ENCODE data around the gene FAM98B.

FAM98B gene

GRCh38 chr15:38525489-38525888 lies 71.6 kb downstream of the FAM98B start:
- POLR2A ChIA-PET: no interaction called here
- Histone ChIP-seq H3K27ac (ENCODE audit: extremely low read depth, low read depth, low read length) (no peak overlapping the region), H3K4me1 (ENCODE audit: control insufficient read depth, insufficient read depth, low read length) (no peaks in the 10 kb centered on the region), H3K9me3 (ENCODE audit: control insufficient read depth, insufficient read depth, low read depth, low read length) (no peaks in the 10 kb centered on the region), H3K36me3 (ENCODE audit: control insufficient read depth in 2 of 2, insufficient read depth in 1 of 2, low read length in 2 of 2) (no peaks in the 10 kb centered on the region), H3K4me3 (ENCODE audit: low read depth, low read length) (no peak overlapping the region)
- CTCF ChIA-PET: interaction anchor here (0.5 to 0.9 kb wide), 3 partner anchors 162 to 645 kb away, joined by 3 read pairs; no protein-coding TSS in a partner anchor
- TF ChIP-seq ZNF202 (tag by site-specific recombination; IDR thresholded peaks at IDR 0.05; ENCODE audit: borderline replicate concordance): no peak
- no peak for TF ChIP-seq ZNF747 (tag by site-specific recombination; IDR thresholded peaks at IDR 0.05)
- TF ChIP-seq KLF17 (tag by site-specific recombination; IDR thresholded peaks at IDR 0.05): no peak
- TF ChIP-seq ZNF24 (tag by site-specific recombination; IDR thresholded peaks at IDR 0.05): no peak
- no peak for TF ChIP-seq ZXDB (tag by site-specific recombination; IDR thresholded peaks at IDR 0.05)
- no peak for TF ChIP-seq ZNF792 (tag by site-specific recombination; IDR thresholded peaks at IDR 0.05)
- no peak for TF ChIP-seq ZNF624 (tag by site-specific recombination; IDR thresholded peaks at IDR 0.05)
- TF ChIP-seq ZNF530 (tag by site-specific recombination; IDR thresholded peaks at IDR 0.05; ENCODE audit: low read depth): no peak
- no peak for TF ChIP-seq KLF1 (tag by site-specific recombination; IDR thresholded peaks at IDR 0.05)
- TF ChIP-seq ZNF248 (tag by site-specific recombination; IDR thresholded peaks at IDR 0.05): no peak
- no peak for TF ChIP-seq ZNF132 (tag by site-specific recombination; IDR thresholded peaks at IDR 0.05; ENCODE audit: borderline replicate concordance)
- no peak for TF ChIP-seq EGR2 (tag by site-specific recombination; IDR thresholded peaks at IDR 0.05; ENCODE audit: low read depth)
- no peak for TF ChIP-seq YY1 (tag by site-specific recombination; IDR thresholded peaks at IDR 0.05)
- no peak for TF ChIP-seq ZNF362 (tag by site-specific recombination; IDR thresholded peaks at IDR 0.05)
- no peak for TF ChIP-seq ZNF837 (tag by site-specific recombination; IDR thresholded peaks at IDR 0.05)
- TF ChIP-seq ZNF146 (tag by site-specific recombination; IDR thresholded peaks at IDR 0.05): no peak

GRCh38 chr15:38526158-38526557 lies 72.2 kb downstream of the FAM98B start:
- H3K36me3 ChIP-seq (ENCODE audit: control insufficient read depth in 2 of 2, insufficient read depth in 1 of 2, low read length in 2 of 2): no peaks in the 10 kb centered on the region
- H3K4me3 ChIP-seq (ENCODE audit: low read depth, low read length): no peak overlapping the region
- TF ChIP-seq ZNF473 (tag by site-specific recombination; IDR thresholded peaks at IDR 0.05) (no peak), ZNF623 (tag by site-specific recombination; IDR thresholded peaks at IDR 0.05) (no peak), ZNF843 (tag by site-specific recombination; IDR thresholded peaks at IDR 0.05) (no peak), INSM2 (tag by site-specific recombination; IDR thresholded peaks at IDR 0.05) (no peak), ZSCAN18 (tag by site-specific recombination; IDR thresholded peaks at IDR 0.05) (no peak), ZNF660 (tag by site-specific recombination; IDR thresholded peaks at IDR 0.05) (no peak), GLIS1 (tag by site-specific recombination; IDR thresholded peaks at IDR 0.05) (no peak), ZNF274 (IDR thresholded peaks at IDR 0.05; ENCODE audit: low read length) (no peak), ZNF274 (tag by site-specific recombination; IDR thresholded peaks at IDR 0.05; ENCODE audit: borderline replicate concordance) (no peak), FEZF1 (tag by site-specific recombination; IDR thresholded peaks at IDR 0.05) (no peak)
- no peaks in the 10 kb centered on the region for H3K4me1 ChIP-seq (ENCODE audit: control insufficient read depth, insufficient read depth, low read length)
- H3K9me3 ChIP-seq (ENCODE audit: control insufficient read depth, insufficient read depth, low read depth, low read length): no peaks in the 10 kb centered on the region
- ChIA-PET POLR2A (no interaction called here), CTCF (interaction anchor here (0.5 kb wide), 1 partner anchor 237 kb away, joined by 3 read pairs; no protein-coding TSS in a partner anchor)
- H3K27ac ChIP-seq (ENCODE audit: extremely low read depth, low read depth, low read length): no peak overlapping the region
